COR-L47 (cell line): ENCODE data around the gene CTNNA3.

ENCODE experiments used
- DNase-seq: peaks from one replicate; lab custom pipeline; 2025; lab: John Stamatoyannopoulos, UW

Gene CTNNA3

GRCh38 chr10:66537186-66537585 lies 1158.8 kb downstream of the CTNNA3 start:
- DNase-seq: no peak

GRCh38 chr10:66535439-66535838 lies 1160.6 kb downstream of the CTNNA3 start:
- no peak for DNase-seq

- no peak for DNase-seq
Observed at GRCh38 chr10:66534866-66535265, 1161.1 kb downstream of the CTNNA3 start.

- no peak for DNase-seq
Observed at GRCh38 chr10:66521506-66521905, 1174.5 kb downstream of the CTNNA3 start.

GRCh38 chr10:66519616-66520015 lies 1176.4 kb downstream of the CTNNA3 start:
- no peak for DNase-seq

- no peak for DNase-seq
Observed at GRCh38 chr10:66514666-66515065, 1181.3 kb downstream of the CTNNA3 start.

- DNase-seq: no peak
Observed at GRCh38 chr10:66513504-66513903, 1182.5 kb downstream of the CTNNA3 start.

GRCh38 chr10:66505003-66505657 lies 1190.9 kb downstream of the CTNNA3 start:
- no peak for DNase-seq

GRCh38 chr10:66501356-66501755 lies 1194.6 kb downstream of the CTNNA3 start:
- no peak for DNase-seq

- no peak for DNase-seq
Observed at GRCh38 chr10:66483966-66484365, 1212.0 kb downstream of the CTNNA3 start.

GRCh38 chr10:66472156-66472555 lies 1223.8 kb downstream of the CTNNA3 start:
- DNase-seq: no peak

GRCh38 chr10:66467042-66467441 lies 1229.0 kb downstream of the CTNNA3 start:
- no peak for DNase-seq

GRCh38 chr10:66466622-66467021 lies 1229.4 kb downstream of the CTNNA3 start:
- DNase-seq: no peak

GRCh38 chr10:66463611-66464010 lies 1232.4 kb downstream of the CTNNA3 start:
- no peak for DNase-seq

- DNase-seq: no peak
Observed at GRCh38 chr10:66457629-66458028, 1238.4 kb downstream of the CTNNA3 start.

- no peak for DNase-seq
Observed at GRCh38 chr10:66455304-66455703, 1240.7 kb downstream of the CTNNA3 start.

- DNase-seq: no peak
Observed at GRCh38 chr10:66440568-66440967, 1255.4 kb downstream of the CTNNA3 start.

GRCh38 chr10:66414943-66415342 lies 1281.1 kb downstream of the CTNNA3 start:
- DNase-seq: no peak

- no peak for DNase-seq
Observed at GRCh38 chr10:66405566-66405965, 1290.4 kb downstream of the CTNNA3 start.

GRCh38 chr10:66398669-66399068 lies 1297.3 kb downstream of the CTNNA3 start:
- DNase-seq: no peak

GRCh38 chr10:66394342-66395063 lies 1301.5 kb downstream of the CTNNA3 start:
- DNase-seq: no peak

GRCh38 chr10:66390926-66391325 lies 1305.1 kb downstream of the CTNNA3 start:
- DNase-seq: no peak

- DNase-seq: no peak
Observed at GRCh38 chr10:66381045-66381444, 1315.0 kb downstream of the CTNNA3 start.
